ENCODE measurements around the gene DHX16.

DNA sequence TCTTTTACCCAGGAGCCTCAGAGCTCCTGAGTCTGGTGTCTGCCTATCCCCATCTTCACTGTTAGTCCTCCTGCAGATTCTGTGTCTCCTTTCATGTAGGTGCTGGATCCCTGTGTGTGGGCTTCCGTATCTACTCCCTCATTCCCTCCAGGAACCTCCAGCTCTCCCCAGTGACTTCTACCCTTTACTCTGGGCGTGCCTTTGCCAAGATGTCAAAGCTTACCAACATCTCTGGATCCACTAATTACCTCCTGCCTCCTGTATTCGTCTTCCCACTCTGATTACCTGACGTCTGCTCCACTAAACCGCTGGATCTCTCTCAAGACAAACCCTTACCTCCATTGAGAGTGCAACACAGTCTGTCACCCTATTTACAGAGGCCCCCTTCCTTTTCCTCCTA is 28.0 kb downstream of the DHX16 start:
- TF ChIP-seq ZNF232 (CRISPR knock-in tag; IDR thresholded peaks at IDR 0.05): no peak
- TF ChIP-seq ZNF396 (CRISPR knock-in tag; IDR thresholded peaks at IDR 0.05; ENCODE audit: borderline replicate concordance): no peak
- no peak for TF ChIP-seq CTCF (IDR thresholded peaks at IDR 0.05)
- no peak for TF ChIP-seq JUN (CRISPR knock-in tag; IDR thresholded peaks at IDR 0.05)
- TF ChIP-seq NFE2L1 (CRISPR knock-in tag; IDR thresholded peaks at IDR 0.05): no peak
- TF ChIP-seq MLX (CRISPR knock-in tag; IDR thresholded peaks at IDR 0.05): no peak
- TF ChIP-seq ZNF121 (CRISPR knock-in tag; IDR thresholded peaks at IDR 0.05): no peak
- TF ChIP-seq, protein P1, sequence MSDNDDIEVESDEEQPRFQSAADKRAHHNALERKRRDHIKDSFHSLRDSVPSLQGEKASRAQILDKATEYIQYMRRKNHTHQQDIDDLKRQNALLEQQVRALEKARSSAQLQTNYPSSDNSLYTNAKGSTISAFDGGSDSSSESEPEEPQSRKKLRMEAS (CRISPR knock-in tag; IDR thresholded peaks at IDR 0.05): no peak
- no peak for TF ChIP-seq SP1 (CRISPR knock-in tag; conservative IDR thresholded peaks at IDR 0.05)
